ENCODE measurements around the gene MKX.

DNA sequence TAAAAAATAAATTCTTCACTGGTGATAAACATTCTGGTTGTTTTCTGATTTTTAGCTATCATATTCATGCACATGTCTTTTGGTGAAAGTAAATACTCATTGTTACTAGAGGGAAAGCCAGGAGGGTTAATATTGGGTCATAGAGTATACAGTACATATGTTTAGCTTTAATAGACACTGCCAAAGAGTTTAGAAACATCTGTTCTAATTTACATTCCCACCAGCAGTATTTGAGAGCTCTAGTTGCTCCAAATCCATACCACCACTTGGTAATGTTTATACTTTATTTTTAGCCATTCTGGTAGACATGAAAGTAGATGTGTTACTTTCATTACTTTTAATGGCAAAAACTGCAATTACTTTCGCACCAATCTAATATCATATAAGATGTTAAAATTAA lies 108.8 kb downstream of the MKX start:
- no peak for TF ChIP-seq POLR2A (IDR thresholded peaks at IDR 0.05)
- no peak for TF ChIP-seq POLR2AphosphoS5 (IDR thresholded peaks at IDR 0.05)

Measured in transverse colon (tissue), 3 donors.